GM12891 (cell line): ENCODE measurements around the gene MICA.

ENCODE experiments used
- POLR2A ChIP-seq: IDR thresholded peaks from 2 replicates; pipeline ENCODE4 v1.6.1; 2011; ENCODE audit warnings: low read depth, low read length, control low read depth
- POLR2AphosphoS5 ChIP-seq: IDR thresholded peaks from 2 replicates; pipeline ENCODE4 v1.6.1; 2011; ENCODE audit warnings: low read depth, low read length, control low read depth
- SPI1 ChIP-seq: IDR thresholded peaks from 2 replicates; pipeline ENCODE4 v1.6.1; 2011; ENCODE audit warnings: low read depth, low read length, control low read depth
- TAF1 ChIP-seq: IDR thresholded peaks from 2 replicates; pipeline ENCODE4 v1.6.1; 2011; ENCODE audit warnings: low read depth, low read length, control low read depth

- TF ChIP-seq POLR2AphosphoS5 (no peak), TAF1 (no peak), POLR2A (no peak), SPI1 (no peak)
Measured at GRCh38 chr6:31414771-31415265, 11.4 kb downstream of the MICA start.
